ENCODE data around the gene DAPK1. TPM values are rescaled to one million over a fixed set of nuclear protein-coding genes. Genes with fewer than 3 reads are reported as not detected.
"Not testable (repeated sequence)": the region's sequence is repeated elsewhere in the genome, so short reads cannot be mapped to it uniquely, and the experiment has no call there.

The DAPK1 gene
- total RNA-seq, 1 donor from 2014 or later: 27.0 TPM

DNA sequence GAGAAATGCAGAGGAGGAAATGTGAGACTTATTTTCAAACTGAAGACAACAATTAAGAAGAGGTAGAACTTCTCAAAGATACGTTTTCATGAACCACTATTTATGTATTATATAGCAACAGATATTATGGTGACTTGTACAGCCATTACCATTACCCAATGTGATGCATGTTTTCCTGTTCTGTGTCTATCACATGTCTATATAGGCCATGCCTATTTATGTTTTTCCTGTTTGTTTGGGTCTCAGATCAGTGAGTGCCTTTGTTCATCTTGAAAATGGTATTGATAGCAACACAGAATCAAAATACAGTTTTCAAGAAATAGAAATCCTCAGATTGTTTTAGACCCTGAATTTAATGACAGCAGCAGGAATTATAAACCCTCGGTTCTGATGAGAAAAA lies 44.0 kb downstream of the DAPK1 start:
- DNase-seq (ENCODE audit: low read depth in 2 of 2): no peak

DNA sequence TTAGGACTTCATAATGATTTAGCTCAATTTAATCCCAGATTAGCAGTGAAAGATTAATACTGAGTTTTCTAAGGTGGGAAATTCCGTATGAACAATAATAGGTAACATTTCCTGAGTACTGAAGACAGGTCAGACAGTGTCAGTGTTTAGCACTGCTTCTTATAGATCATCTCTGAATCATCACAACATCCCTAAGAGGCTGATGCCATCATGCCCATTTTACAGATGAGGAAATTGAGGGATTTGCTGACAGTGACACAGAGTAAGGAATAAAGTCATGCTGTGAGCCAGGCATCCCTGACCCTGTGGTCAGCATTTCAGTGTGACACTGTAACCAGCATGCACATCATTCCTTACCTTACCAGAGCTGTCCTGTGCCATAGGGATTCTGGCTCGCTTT lies 44.5 kb downstream of the DAPK1 start:
- DNase-seq (ENCODE audit: low read depth in 2 of 2): no peak

DNA sequence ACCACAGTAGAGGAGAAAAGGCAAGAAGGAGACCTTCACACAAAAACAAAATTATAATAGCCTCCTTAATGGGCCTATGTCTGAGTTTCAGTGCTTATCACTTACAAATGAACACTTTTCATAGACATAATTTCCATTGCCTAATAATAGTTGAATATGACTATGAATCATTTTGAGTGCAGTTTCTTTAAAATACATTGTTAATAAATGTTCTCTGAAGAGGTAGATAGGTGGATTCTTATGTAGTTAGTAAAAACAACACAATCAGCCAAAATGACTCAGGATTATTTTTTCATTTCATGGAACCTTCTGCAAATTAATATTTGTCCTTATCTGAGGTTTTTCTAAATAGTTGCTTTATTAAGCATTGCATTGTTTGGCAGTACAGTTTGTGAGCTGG lies 45.6 kb downstream of the DAPK1 start:
- no peak for DNase-seq (ENCODE audit: low read depth in 2 of 2)

DNA sequence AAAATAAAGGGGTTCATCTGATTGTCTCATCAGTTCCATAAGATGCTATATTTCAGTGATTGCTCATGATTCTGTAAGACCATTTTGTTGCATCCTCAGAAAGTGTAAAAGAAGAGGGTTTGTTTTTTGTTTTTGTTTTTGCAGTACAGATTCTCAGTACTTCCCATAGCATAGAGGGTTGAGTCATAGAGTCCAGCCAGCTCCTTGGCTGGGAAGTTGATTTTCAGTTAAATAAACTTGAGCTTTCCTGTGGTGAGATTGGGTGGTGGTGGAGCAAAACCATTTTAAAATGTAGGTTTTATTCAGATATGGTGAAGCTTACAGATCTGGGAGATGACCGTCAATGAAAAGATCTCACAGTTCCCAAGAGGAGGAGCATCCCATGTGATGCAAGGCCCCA lies 48.2 kb downstream of the DAPK1 start:
- DNase-seq (ENCODE audit: low read depth in 2 of 2): peak in 1 of 2 donors; percentile 80

DNA sequence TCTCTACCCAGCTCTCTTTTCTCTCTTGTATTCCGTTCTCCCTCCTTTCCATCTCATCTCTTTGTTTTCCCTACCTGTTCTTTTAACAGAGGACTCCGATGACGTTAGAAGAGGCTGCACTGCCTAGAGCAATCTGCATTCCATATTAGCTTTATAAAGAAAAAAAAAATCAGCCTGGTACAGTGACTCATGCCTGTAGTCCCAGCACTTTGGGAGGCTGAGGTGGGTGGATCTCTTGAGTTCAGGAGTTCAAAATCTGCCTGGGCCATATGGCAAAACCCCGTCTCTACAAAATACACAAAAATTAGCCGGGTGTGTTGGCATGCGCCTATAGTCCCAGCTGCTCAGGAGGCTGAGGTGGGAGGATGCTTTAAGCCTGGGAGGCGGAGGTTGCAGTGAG lies 49.0 kb downstream of the DAPK1 start:
- DNase-seq (ENCODE audit: low read depth in 2 of 2): no peak

DNA sequence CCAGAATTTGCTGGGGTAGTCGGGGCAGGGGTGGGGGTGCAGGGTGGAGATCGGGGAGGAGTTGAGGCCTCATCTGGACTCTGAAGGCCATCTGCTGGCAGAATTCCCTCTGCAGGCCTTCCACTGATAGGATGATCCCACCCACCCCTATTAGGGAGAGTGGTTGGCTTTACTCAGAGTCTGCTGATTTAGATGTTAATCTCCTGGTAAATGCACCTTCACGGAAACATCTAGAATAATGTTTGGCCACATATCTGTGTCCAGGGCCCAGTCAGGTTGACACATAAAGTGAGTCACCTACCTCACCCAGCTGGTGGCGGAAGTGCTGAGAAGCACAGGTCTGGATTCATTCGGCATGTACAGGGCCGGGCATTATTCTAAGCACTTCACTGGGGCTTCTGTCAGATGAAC lies 50.0 kb downstream of the DAPK1 start:
- peak in 1 of 2 donors; percentile 57 for DNase-seq (ENCODE audit: low read depth in 2 of 2)

DNA sequence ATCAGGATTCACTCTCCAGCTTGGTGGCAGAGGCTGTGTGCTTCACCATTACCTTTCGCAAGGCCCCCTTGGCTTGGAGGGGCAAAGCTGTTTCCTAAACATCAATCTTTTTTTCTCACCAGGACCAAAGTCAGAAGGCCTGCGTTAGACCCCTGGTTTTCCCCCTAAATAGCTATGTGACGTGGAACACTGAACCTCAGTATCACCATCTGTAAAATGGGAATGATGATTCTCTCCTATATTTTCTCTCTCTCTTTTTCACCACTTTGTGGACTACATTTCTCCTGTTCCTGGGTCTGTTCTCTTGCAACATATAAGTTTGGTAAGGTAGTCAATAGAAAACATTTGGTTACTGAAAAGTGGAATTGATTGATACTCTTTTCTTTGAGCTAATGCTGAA lies 50.5 kb downstream of the DAPK1 start:
- DNase-seq (ENCODE audit: low read depth in 2 of 2): no peak

DNA sequence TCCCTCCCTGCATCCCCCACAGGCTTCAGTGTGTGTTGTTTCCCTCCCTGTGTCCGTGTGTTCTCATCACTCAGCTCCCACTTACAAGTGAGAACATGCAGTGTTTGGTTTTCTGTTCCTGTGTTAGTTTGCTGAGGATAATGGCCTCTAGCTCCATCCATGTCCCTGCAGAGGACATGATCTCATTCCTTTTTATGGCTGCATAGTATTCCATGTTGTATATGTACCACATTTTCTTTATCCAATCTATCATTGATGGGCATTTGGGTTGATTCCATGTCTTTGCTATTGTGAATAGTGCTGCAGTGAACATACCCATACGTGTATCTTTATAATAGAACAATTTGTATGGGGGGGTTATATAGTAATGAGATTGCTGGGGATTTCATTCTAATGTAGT lies 51.4 kb downstream of the DAPK1 start:
- not testable (repeated sequence) for DNase-seq (ENCODE audit: low read depth in 2 of 2)

DNA sequence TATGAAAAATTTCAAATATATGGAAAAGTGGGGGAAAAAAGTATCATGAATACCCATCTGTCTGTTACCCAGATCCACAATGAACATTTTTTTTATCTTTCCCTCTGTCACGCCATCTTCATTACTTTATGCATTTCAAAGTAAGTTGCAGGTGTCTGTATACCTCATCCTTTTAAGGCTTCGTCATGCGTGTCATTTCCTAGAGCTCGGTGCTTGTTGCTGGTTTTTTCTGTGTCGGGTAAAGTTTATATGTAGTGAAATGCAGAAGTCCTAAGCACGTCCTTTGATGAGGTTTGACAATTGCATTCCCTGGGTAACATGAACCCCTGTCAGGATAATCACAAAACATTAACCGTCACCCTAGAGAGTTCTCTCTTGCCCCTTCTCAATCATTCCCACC lies 52.1 kb downstream of the DAPK1 start:
- DNase-seq (ENCODE audit: low read depth in 2 of 2): no peak

DNA sequence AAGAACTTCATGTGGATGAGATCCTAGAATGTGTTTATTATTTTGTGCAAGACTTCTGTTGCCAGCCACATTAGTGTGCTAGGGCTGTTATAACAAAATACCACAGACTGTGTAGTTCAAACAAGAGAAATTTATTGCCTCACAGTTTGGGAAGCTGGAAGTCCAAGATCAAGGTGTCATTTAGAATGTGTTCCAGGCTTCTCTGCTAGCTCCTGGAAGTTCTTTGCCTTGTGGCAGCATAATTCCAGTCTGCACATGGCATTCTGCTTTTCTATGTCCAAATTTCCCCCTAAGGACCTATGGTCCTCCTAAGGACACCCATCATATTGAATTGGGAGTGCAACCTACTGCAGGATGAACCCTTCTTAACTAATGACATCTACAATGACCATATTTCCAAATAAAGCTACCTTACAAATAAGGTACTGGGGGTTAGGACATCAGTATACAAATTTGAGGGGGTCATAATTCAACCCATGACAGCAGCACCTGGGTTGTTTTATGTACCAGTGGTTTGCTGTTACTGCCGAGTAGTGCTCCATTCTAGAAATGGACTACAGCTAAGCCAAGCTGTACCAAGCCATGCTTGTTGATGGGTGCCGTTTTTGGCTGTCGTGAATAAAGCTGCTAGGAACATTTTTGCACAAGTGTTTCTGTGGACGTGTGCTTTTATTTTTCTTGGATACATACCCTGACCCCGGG lies 52.7 kb downstream of the DAPK1 start:
- DNase-seq (ENCODE audit: low read depth in 2 of 2): no peak

DNA sequence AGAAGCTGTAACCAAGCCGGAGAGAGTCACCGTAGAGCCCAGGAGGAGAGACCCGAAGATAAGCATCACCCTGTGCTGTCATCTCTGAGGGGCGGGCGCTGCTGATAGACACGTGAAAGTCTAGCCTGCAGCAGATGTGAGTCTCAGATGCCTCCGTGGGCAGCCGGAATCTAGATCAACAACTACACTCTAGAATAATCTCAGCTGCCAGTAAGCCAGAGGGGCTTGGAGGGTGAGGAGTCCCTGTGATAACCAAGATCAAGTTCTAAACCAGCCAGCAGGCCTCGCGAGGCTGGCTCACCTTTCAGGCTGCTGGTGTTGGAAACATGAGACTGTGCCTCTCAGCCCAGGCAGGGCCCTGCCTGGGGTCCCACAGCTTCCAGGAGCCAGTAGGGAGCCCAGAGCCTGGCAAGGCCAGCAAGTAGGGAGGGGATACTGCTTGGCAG lies 54.1 kb downstream of the DAPK1 start:
- DNase-seq (ENCODE audit: low read depth in 2 of 2): no peak

DNA sequence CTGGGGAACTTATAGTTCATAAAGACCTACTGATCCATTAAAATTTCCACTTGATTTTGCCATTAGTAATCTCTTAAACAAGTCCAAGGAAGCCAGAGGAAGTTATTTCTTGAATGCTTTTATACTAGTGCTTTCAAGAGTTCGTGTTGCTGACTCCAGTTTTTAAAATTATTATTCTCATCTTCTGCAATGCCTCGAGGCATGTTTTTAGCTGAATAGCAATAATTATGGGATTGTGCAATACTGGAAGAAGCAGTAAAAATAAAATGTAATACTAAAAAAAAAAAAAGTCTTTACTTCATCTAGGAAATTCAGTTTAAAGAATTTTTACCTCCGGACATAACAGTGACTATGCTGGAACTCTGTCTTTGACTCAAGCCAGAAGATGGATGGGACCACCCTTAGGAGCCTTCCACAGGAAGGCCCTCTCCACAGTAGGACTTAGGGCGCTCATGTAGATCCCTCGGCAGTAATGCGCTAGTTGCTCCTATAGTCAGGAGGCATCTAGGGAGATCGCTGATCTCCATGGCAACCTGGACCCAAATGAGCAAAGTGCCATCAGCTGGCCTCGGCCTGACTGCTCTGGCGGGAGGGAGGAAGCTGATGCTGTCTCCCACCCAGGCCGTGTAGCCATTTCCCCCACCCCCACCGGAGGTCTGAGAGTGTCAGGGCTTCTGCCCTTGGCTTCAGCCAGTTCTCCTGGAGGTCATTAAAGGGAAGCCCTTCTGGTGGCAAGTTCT lies 56.7 kb downstream of the DAPK1 start:
- DNase-seq (ENCODE audit: low read depth in 2 of 2): no peak

DNA sequence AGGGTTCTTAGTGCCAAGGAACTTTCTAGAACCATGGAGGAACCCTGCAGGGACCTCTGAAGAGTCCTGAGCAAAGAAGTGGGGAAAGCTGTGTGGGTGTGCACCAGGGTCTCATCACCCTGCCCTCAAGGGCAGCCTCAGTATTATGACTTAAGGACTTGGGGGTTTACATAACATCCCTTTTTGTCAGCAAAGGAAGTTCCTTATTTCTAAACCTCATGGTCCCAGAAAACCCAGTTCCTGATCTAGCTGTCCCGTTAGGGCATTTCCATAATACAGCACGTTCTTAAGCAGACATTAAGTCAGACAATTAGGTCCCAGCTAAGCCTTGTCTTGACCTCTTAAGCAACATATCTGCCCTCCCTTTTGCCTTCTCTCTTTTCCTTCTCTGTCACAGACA lies 57.3 kb downstream of the DAPK1 start:
- no peak for DNase-seq (ENCODE audit: low read depth in 2 of 2)

DNA sequence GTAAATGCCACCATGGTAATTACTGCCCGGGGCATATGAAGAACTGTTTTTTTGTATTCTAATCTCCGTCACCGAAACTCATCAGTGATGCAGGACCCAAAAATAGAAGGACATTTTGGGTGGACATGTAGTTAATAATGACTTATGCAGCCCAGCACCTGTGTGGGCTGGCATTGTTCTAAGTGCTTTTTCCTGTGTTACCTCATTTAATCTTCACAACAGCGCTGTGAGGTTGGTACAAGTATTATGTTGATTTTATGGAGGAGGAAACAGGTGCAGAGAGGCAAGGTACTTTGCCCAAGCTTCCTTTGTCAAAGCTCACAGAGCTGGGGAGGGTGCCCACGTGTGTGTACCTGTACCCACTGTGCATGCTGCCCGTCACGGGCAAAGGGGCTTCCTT lies 58.4 kb downstream of the DAPK1 start:
- peak; percentile 47 to 52 for DNase-seq (ENCODE audit: low read depth in 2 of 2)

DNA sequence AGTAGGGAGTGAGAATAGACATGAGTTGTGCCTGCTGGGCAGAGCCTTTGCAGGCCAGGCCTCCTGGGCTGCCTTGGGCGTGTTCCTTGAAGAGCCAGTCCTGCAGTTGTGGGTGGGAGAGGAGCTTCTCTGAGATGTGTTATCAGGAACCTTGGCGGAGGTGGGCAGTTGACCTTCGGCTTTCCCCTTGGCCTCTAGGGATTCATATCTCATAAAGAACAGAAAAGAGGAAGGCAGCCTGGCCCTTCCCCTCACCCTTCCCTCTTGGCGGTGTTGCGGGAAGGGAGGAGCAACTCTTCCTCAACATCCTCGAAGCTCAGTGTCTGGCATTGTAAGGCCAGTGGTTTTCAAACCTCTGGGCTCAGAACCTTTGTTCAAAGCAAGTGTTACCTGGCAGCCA lies 59.2 kb downstream of the DAPK1 start:
- DNase-seq (ENCODE audit: low read depth in 2 of 2): no peak

DNA sequence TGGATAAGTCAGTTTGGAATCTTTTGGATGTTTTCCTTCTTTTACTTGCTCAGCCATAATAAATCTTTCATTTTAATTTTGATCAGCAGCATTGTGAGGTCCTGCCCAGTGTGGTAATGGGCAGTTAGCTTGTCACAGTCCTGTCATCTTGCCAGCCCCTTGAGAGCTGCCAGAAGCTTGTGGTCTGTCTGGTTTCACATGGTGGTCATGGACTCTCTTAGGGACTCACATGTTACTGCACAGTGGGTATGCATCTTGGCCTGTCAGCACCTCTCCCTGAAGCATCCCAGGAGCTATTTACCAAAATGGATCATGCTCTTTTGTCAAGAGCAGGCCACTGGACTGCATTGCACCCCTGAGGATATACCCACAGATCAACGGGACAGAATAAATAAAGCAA lies 60.3 kb downstream of the DAPK1 start:
- no peak for DNase-seq (ENCODE audit: low read depth in 2 of 2)

DNA sequence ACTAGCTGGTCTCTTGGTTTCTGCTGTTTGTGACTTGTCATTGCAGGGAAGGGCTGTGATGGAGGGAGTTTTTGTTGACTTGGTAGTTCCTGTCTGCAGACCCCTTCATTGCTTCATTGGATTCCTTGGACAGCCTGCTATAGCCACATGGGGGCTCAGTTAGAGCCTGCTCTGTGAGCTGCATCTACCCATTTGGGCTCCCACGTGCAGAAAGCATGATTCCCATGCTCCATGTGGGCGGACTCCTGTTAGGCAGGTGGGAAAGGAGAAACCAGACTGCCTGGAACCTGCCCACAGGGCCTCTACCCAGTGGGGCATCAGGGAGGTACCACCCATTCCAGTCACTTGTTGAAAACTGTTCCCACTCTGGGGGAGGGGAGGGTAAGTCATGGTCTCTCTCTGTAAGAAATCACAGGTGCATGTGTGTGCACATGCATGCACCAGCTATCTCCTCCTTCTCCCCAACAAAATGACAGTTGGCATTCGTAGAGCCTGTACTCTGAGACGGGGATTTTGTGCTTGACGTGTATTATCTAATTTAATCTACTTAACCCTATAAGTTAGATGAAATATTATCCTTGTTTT lies 61.0 kb downstream of the DAPK1 start:
- no peak for DNase-seq (ENCODE audit: low read depth in 2 of 2)

DNA sequence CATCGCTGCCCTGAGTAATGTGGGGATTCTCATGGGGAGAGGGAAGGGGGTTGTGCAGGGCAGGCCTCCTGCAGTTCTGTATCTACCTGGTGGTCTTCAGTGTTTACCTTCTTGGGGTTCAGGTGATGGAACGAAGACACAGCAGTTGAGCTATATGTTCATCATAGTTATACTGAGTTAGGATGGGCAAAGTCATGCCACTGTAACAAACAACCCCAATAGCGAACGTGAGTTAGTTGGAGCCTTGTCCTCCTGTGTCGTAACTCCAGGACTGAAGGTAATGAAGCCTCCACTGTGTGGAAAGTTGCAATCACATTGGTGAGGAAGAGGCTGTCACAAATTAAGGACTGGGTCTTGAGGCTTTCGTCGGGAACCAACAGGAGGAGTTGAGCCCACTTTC lies 64.4 kb downstream of the DAPK1 start:
- DNase-seq (ENCODE audit: low read depth in 2 of 2): no peak

DNA sequence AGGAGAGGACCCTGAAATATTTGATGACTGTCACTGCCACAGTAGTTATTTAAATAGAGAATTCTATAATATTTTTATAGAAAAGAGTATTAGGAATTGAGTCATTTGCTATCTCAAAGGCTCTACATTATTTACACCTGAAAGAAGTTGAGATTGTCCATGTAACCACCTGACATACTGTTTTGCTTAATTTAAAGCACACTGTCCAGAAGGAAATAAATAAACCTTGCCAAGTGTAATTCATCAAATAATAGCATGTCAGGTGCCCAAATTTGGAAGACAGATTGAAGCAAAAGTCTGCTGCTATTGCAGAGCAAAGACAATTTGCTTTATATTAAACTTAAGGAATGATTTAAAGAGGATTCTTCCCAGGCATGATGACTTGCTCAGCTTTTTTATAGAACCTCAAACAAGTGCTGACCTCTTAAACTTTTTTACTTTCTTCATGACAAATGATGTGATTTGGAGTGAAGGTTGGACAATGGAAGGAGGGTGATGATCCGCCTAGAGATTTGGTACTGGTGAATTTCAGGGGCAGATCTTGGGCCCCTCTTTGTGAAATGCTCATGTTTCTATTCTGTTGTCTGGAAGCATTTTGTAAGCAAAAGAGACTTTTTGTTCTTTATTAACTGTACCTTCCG lies 65.0 kb downstream of the DAPK1 start:
- DNase-seq (ENCODE audit: low read depth in 2 of 2): no peak

DNA sequence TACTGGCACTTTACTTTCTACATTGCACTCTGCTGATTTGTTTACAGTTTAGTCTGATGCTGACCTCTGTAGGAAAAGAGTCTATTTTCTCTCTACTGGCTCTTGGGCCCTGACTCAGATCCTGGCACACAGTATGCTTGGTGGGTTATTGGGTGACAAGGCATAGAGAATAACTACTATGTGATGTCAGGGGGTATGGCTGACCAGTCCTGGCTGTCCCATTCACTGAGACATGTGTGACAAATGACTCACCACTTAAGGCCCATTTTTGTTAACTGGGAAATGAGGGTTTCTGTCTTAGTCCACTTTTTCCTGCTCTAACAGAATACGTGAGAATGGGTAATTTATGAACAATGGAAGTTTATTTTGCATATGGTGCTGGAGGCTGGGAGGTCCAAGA lies 66.4 kb downstream of the DAPK1 start:
- peak in 1 of 2 donors; percentile 40 for DNase-seq (ENCODE audit: low read depth in 2 of 2)

DNA sequence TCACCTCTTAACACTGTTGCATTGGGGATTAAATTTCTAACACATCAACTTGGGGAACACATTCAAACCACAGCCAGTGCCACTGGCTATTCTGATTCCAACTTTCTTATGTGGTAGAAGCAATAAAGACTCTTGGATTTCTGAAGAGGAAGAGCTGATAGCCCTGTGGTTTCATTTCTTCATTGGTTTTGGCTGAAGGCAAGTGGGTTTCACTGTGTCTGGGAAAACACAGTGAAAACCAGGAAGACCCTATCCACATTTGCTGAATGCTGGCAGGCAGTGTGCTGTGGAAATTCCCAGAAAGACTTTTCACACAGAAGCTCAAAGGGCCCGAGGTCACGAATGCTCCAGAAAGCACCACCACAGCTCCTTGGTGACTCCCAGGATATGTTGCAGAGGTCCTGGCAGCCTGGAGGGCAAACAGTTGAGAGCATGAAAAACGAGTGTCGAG lies 67.1 kb downstream of the DAPK1 start:
- DNase-seq (ENCODE audit: low read depth in 2 of 2): no peak

DNA sequence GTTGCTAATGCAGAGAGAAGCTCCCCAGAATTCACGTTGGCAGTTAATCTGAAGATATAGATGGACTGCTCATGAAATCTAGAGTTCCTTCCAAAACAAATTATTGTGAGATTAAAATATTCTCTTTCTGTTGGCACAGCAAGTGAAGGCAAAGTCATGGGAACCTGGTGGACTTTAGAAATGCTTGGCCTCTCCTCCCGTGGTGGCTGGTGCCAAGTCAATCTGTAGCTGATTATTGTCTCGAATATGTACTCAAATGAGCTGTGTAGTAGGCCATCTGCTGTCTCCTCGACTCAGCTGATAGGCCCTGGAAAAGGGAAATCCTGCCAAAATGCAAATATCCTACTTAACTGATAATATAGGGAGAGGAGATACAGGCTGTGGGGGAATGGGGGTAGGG lies 69.3 kb downstream of the DAPK1 start:
- DNase-seq (ENCODE audit: low read depth in 2 of 2): no peak
